GM18519 (cell line): Measurements from ENCODE around the gene PRKACB.
"Not testable (repeated sequence)": the region's sequence is repeated elsewhere in the genome, so short reads cannot be mapped to it uniquely, and the experiment has no call there.

Experiments
- ATAC-seq: cut with Tn5 transposase; IDR thresholded peaks from one replicate; pipeline ENCODE4 v1.9.1; 2021; ENCODE audit warnings: mild to moderate bottlenecking, moderate library complexity; ENCODE audit not compliant: unreplicated experiment, low FRiP score

The PRKACB gene

DNA sequence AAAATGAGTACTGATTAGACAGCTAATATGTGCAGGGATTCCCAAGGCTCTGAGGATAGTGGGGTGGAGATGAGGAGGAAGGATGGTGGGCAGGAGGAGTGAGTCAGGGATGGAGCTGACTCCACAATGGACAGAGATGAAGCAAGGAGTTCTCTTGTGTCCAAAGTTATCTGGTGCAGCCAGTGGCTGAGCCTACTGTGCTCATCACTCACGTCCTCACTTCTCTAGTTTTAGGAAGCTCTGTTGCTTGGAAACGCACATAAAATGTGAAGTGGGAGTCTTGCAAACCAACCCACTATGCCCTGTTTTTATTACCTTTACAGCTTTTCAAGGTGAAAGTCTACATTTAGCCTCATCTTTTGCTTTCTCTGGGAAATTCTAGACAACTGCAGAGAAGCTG is 120.9 kb downstream of the PRKACB start:
- no peak for ATAC-seq

DNA sequence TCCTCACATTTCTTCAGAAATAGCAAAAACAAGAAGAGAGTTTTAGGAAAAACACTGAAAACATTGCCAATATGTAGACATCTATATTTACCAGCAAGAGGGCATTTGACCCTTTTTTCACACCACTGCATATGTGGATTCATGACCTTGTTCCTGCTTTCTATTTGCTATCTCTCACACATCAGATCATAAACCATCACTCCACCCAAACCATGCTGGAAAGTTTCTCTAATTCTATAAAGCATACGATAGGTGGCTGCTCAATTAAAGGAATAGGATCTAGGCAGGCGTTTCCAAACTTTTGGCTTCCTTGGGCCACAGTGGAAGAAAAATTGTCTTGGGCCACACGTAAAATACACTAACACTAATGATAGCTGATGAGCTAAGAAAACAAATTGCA is 121.8 kb downstream of the PRKACB start:
- no peak for ATAC-seq

DNA sequence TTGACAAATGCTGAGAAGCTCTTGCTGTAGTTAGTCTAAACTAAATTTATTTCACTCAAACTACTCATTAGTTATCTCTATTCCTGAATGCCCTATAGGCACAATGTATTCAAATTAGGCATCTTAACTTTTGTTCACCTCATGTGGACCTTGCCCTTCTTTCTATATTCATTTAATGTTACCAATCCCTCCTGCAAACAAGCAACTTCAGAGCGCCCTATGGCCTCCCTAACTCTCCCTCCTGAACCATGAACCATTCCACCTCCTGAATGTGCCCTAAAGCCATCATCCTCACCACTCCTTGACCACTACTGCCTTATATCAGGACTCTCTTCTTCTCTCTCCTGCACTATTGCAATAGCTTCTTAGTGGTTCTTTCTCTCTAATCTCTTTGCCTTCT is 122.7 kb downstream of the PRKACB start:
- ATAC-seq = no peak

DNA sequence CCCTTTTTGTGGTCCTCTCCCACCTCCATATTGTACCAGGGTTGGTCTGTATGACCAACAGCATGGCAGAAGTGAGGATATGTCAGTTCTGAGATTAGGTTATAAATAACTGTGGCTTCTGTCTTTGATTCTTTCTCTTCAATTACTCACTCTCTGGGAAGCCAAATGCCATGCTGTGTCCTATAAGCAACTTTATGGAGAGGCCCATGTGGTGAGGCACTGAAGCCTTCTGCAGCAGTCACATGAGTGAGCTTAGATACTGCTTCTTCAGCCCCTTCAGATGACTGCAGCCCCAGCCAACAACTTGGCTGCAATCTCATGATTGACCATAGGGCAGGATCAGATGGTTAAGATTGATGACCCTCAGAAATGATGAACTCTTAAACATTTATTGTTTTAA is 123.4 kb downstream of the PRKACB start:
- ATAC-seq = no peak

DNA sequence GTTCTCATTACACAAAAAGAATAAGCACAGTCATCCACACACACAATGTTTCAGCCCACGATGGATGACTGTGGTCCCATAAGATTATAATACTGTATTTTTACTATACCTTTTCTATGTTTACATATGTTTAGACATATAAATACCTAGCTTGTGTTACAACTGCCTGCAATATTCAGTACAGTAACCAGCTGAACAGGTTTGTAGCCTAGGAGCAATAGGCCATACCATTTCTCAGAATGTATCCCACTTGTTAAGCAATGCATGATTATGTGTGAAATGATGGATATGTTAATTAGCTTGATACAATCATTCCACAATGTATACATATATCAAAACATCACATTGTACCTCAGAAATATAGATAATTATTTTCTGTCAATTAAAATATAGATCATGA is 124.3 kb downstream of the PRKACB start:
- ATAC-seq = no peak

DNA sequence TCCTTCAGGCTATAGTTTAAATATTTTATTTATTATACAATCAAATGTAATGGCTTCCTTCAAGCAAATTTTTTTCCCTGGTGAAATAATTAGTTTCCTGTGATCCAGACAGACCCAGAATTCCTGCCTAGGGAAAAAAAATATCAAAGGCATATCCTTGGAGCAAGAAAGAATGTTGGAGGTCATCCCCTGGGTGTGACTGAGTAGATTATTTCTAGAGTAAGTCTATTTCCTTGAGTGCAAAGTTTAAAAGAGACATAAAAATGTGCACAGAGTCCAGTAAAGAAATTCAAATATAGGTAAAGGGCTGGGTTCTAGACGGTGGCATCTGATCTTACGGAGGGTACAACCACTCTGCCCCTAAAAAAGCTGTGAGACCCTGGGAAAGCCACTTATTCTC is 125.2 kb downstream of the PRKACB start:
- ATAC-seq = no peak

DNA sequence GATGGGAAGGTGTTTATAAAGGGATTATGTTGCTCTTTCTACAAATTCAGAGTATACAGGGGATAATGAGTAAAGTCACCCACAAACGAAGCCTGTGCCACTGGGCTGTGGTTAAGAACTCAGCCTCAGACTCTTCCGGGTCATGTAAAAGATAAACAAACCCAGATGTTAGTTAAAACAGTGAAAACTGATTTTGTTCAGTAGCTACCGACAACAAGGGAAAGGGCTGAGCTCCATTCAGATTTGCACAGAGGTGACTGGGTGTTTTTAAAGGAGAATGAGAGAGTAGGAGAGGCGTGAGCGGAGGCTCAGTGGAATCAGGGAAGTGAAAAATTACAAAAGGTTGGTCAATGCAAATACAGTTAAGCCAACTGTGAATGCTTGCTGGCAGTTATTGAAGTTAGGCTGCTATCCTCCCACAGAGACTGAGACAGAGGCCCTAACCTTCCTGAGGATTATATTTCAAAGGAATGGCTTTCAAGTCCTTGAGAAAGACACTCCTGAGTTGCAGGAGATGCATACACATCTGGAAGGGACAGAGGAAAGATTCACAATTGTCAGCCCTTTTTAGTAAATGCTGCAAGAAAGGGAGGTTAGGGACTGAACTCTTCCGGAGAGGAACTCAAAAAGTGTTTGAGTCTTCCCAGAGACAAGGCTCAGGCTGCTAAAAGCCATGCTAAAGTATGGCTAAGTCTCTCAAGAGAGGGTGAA is 127.5 kb downstream of the PRKACB start:
- ATAC-seq = peak; percentile 92

GRCh38 chr1:84272401-84272800 is 128.3 kb downstream of the PRKACB start:
- no peak for ATAC-seq

DNA sequence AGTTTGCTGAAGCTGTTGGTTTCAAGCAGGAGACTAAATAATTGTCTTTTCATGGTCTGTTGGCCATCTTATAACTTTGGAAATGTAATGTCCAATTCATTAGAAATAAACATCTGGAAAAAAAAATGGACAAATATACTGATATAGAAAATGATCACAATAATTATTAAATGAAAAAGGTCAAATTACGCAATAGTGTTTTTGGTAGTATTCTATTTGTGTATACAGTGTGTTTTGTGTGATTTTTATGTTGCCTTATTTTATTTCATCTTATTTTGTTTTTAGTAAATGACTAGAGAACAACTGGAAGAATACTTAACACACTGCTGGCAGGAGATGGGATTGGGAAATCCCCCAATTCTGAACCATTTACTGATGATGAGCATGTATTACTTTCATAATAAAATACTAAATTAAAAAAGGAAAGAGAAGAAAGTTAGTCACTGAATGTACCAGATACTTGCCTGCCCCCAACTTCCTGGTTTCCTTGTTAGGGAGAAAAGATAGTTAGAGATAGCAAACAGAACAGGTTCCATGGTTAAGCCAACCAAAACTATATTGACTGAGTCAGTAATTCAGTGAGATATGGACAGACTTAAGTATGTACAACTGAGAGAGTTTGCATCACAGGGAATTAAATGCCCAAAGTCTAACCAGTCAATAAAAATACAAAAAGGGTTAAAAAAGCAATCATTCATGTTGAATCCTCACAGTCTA is 133.4 kb downstream of the PRKACB start:
- ATAC-seq = no peak

DNA sequence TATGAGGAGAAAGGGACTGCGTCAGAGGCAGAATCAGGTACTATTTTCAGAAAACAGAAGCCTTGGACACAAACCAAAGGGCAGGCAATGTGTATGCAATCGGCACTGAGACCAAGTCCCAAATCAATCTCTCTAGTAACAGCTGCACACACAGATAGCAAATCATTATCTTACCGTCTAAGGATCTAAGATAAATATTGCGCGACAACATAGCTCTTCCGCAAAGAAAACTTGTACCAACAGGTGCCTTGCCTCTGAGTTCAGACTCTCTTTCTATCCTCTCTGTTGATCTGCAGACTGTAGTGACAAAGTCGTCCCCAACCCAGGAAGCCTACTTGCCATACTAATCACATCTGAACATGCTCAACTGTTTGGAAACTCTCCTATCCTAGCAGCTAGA is 134.8 kb downstream of the PRKACB start:
- ATAC-seq = no peak

- ATAC-seq = no peak
Observed at GRCh38 chr1:84280912-84281311, 136.8 kb downstream of the PRKACB start.

- no peak for ATAC-seq
Observed at GRCh38 chr1:84282780-84283333, 138.8 kb downstream of the PRKACB start.

DNA sequence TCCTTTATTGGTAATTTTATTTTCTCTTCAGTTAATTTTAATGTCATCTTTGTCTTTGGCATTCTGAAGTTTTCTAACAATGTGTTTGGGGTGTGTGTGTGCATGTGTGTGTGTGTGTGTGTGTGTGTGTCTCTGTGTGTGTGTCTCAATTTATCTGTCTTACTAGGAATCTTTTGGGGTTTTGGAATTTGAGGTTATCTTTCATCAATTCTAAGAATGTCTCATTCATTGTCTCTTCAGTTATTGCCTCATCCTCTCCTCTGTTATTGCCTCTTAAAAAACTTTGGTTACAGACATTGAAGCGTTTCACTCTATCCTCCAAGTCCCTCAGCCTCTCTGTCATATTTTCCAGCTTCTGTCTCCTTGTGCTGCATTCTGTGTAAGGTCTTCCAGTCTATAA is 139.3 kb downstream of the PRKACB start:
- no peak for ATAC-seq

GRCh38 chr1:84286071-84286470 is 142.0 kb downstream of the PRKACB start:
- no peak for ATAC-seq

DNA sequence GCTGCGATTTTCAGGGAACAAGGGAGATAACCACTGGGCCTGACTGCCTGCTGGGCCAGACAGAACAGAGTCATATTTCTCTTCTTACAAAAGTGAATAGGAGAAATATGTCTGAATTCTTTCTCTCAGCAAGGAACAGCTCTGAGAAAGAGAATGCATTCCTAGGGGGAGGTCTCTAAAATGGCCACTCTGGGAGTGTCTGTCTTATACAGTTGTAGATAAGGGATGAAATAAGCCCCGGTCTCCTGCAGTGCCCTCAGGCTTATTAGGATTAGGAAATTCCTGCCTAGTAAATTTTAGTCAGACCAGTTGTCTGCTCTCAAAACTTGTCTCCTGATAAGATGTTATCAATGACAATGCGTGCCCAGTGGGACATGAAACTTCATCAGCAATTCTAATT is 143.3 kb downstream of the PRKACB start:
- ATAC-seq = not testable (repeated sequence)
